Measurements from ENCODE around the gene GTSE1.

The GTSE1 gene

GRCh38 chr22:46380069-46380468 is 83.4 kb downstream of the GTSE1 start:
- H3K4me3 ChIP-seq (ENCODE audit: low read length): no peak overlapping the region
- H3K36me3 ChIP-seq (ENCODE audit: insufficient read depth, low read length): no peaks in the 10 kb centered on the region
- H3K27me3 ChIP-seq (ENCODE audit: control insufficient read depth, insufficient read depth, low read length): peaks cover 42% of the 10 kb centered on the region
- H3K4me1 ChIP-seq (ENCODE audit: control insufficient read depth, insufficient read depth, low read length): peaks cover 5% of the 10 kb centered on the region
- no peak overlapping the region for H3K4me2 ChIP-seq (ENCODE audit: low read length)
- no peaks in the 10 kb centered on the region for H3K9me3 ChIP-seq (replicated peaks; ENCODE audit: low read length)
- H3K9ac ChIP-seq (ENCODE audit: low read depth, low read length): no peak overlapping the region
